ENCODE data around the gene UBE4B.
A peak's percentile ranks its signal among the peaks of the same experiment; 100 is the strongest.
"Not testable (repeated sequence)": the region's sequence is repeated elsewhere in the genome, so short reads cannot be mapped to it uniquely, and the experiment has no call there.

UBE4B gene

GRCh38 chr1:10173582-10173981, 140.8 kb downstream of the UBE4B start:
- DNase-seq (ENCODE audit: low read depth in 2 of 2), result no peak

DNA sequence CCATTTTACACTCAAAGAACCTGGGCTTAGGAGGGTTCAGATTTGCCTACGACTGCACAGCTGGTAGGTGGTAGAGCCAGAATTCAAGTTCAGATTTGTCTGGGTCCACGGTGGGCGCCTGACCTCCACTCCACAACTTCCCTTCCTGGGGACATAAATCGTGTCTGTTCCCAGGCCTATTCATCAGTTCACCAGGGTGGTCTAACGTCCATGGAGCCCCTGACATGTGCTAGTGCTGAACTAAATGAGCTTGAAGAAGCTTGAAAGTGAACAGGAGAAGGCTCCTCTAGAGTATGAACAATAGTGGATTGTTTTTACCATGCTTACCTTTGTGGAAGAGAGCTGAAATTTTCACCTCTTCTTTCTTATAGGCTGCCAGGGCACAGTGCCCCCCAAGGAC, 145.1 kb downstream of the UBE4B start:
- no peak for DNase-seq (ENCODE audit: low read depth in 2 of 2)

DNA sequence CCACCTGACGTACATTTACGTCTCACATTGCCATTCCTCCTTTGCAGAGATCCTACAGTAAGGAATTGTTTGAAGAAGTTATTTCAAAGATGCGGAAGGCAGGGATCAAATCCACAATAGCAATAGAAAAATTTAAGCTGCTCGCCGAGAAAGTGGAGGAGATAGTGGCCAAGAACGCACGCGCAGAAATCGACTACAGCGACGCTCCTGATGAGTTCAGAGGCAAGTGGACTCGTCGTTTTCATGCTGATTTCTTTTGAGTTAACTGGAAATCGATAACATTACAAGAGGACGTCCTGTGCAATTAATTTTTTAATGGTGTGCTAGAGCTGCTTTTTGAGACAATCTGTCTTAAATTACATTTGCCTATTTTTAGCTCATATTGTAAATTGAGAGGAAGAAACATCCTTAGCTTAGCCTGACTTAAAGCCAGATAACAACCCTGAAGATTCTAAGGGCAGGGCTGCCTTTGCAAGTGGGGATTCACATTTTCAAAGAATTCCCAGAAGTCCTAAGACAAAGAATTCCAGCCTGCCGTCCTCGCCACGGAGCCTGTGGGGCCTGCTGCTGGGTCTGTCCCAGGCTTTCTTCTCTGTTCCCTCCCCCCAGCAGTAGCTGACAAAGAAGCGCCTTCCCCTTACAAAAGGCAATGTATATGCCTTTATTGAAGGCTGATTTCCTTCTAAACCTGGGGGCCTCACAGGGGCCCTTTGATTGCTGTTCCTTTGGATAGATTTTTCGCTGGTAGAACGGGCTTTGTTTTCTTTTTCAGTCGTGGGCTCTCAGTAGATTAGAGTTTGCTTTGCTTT, 146.0 kb downstream of the UBE4B start:
- DNase-seq (ENCODE audit: low read depth in 2 of 2), result no peak

GRCh38 chr1:10179406-10180091, 146.8 kb downstream of the UBE4B start:
- DNase-seq (ENCODE audit: low read depth in 2 of 2), result no peak

DNA sequence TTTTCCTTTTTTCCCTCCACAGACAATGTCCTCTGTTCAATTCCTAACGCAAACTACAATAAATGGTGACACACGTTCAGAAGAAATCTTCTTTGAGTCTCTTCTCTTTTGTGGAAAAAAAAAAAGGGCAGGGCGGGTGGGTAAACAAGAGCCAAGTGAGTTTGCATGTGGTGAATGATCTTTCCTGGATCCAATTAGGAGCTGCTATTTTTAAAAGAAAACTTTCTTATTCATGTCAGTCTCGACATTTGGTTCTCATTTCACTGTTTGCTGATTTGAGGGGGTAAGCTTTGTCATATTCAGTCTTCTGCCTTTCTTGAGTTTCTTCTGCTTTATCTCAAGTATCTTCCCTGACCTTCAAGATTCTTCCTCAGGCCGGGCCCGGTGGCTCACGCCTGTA, 148.4 kb downstream of the UBE4B start:
- no peak for DNase-seq (ENCODE audit: low read depth in 2 of 2)

GRCh38 chr1:10185759-10186158, 153.0 kb downstream of the UBE4B start:
- no peak for DNase-seq (ENCODE audit: low read depth in 2 of 2)

DNA sequence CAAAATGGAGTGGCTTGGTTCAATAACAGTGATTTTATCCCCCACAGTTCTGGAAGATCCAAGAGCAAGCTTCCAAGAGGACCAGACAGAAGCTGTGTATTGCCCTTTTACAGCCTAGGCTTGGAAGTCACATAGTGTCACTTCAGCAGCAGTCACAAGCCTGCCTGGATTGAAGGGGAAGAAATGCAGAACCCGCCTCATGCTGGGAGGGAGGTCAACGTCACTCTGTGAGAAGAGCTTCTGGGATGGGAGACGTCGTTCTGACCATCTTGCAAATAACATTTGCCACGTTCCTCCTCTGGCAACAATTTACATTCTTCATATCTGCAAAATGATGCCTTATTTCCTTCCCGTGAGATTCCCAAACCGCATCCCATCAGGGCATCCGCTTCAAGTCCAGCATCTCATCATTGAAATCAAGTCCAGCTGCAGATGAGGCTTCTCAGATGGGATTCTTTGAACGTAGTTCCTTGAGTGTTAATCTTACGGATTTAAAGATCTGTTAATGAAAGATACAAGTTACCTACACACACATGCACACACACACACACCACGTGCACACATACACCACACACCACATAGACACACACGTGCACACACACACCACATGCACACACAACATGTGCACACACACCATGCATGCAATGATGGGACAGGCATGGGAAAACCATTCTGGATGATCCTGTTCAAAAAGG, 153.7 kb downstream of the UBE4B start:
- no peak for DNase-seq (ENCODE audit: low read depth in 2 of 2)

- no peak for DNase-seq (ENCODE audit: low read depth in 2 of 2)
Measured at GRCh38 chr1:10187026-10187334, 154.2 kb downstream of the UBE4B start.

- DNase-seq (ENCODE audit: low read depth in 2 of 2), result no peak
Measured at GRCh38 chr1:10188133-10188650, 155.4 kb downstream of the UBE4B start.

- DNase-seq (ENCODE audit: low read depth in 2 of 2), result no peak
Measured at GRCh38 chr1:10189659-10190058, 156.9 kb downstream of the UBE4B start.

DNA sequence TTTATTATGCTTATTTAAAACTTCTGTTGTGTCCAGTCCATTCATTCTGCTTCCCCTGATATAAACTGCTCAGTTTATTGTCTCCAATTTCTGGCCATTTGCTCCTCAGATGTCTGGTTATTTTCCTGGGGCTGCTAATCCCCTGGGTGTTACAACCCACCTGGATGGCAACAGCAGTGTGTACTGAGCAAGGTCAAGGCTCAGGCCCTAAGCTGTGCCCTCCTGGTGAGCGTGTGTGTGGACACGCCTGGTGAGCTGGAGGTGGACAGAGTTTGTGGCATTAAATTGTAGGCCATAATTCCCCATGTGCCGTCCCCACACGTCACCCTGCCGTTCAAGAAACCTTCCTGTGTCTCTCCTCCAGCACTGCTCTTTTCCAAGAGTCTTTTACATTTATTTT, 159.5 kb downstream of the UBE4B start:
- no peak for DNase-seq (ENCODE audit: low read depth in 2 of 2)

DNA sequence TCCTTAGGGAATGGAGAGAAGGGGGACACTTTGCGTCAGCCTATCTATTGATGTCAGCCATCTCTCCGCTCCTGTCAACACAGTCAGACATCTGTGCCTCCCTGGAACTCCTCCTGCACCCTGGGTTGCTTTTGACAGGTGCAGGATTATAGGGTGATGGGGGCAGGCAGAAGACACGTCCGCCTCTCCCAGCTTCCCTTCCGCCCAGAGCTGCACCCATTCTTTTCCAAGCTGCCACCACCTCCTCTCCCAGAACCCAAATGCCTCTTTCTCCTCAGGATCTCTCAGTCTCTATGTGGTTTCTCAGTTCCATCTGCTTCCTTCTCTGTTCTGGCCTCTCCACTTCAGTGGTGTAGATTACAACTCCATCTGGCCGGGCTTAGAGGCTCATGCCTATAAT, 160.5 kb downstream of the UBE4B start:
- DNase-seq (ENCODE audit: low read depth in 2 of 2), result no peak

- no peak for DNase-seq (ENCODE audit: low read depth in 2 of 2)
Measured at GRCh38 chr1:10195570-10195969, 162.8 kb downstream of the UBE4B start.

GRCh38 chr1:10196976-10197375, 164.2 kb downstream of the UBE4B start:
- no peak for DNase-seq (ENCODE audit: low read depth in 2 of 2)

GRCh38 chr1:10200620-10201019, 167.9 kb downstream of the UBE4B start:
- DNase-seq (ENCODE audit: low read depth in 2 of 2), result no peak

- DNase-seq (ENCODE audit: low read depth in 2 of 2), result no peak
Measured at GRCh38 chr1:10204003-10204642, 171.4 kb downstream of the UBE4B start.

DNA sequence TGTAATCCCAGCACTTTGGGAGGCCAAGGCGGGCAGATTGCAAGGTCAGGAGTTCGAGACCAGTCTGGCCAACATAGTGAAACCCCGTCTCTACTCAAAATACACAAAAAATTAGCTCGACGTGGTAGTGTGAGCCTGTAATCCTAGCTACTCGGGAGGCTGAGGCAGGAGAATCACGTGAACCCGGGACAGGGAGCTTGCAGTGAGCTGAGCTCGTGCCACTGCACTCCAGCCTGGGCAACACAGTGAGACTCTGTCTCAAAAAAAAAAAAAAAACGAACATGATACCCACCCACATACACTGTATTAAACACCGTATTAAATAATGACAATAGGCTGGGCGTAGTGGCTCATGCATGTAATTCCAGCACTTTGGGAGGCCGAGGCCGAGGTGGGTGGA, 172.4 kb downstream of the UBE4B start:
- not testable (repeated sequence) for DNase-seq (ENCODE audit: low read depth in 2 of 2)

DNA sequence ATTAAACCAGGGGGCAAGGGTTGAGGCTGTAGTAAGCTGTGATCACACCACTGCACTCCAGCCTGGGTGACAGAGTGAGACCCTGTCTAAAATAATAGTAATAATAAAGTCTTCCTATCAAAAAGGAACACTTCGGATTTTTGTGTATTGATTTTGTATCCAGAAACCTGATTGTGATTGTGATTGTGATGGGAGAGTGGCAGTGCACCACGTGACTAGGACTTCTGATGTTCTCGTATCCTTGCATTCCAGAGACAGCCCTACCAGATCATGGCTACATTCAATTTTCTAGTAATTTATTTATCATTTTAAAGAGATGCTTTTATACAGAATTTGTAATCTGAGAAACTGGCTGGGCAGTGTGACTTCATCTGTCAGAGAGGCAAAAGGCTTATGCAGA, 175.1 kb downstream of the UBE4B start:
- no peak for DNase-seq (ENCODE audit: low read depth in 2 of 2)

- DNase-seq (ENCODE audit: low read depth in 2 of 2), result no peak
Measured at GRCh38 chr1:10208537-10208936, 175.8 kb downstream of the UBE4B start.

DNA sequence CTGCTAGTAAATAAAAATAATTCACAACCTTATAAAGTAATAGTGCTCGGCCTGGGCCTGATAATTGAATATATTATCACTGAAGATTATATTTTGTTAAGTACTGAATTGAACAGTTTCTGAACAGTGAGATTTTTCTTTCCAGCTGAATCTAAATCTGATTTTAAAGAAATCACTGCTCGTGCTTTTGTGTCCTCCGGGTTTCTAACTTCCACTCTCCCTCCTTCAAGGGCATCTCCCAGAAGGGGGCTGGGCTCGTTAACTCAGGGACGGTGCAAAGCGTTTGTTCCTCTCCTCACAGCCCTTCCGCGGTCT, 176.8 kb downstream of the UBE4B start:
- no peak for DNase-seq (ENCODE audit: low read depth in 2 of 2)

DNA sequence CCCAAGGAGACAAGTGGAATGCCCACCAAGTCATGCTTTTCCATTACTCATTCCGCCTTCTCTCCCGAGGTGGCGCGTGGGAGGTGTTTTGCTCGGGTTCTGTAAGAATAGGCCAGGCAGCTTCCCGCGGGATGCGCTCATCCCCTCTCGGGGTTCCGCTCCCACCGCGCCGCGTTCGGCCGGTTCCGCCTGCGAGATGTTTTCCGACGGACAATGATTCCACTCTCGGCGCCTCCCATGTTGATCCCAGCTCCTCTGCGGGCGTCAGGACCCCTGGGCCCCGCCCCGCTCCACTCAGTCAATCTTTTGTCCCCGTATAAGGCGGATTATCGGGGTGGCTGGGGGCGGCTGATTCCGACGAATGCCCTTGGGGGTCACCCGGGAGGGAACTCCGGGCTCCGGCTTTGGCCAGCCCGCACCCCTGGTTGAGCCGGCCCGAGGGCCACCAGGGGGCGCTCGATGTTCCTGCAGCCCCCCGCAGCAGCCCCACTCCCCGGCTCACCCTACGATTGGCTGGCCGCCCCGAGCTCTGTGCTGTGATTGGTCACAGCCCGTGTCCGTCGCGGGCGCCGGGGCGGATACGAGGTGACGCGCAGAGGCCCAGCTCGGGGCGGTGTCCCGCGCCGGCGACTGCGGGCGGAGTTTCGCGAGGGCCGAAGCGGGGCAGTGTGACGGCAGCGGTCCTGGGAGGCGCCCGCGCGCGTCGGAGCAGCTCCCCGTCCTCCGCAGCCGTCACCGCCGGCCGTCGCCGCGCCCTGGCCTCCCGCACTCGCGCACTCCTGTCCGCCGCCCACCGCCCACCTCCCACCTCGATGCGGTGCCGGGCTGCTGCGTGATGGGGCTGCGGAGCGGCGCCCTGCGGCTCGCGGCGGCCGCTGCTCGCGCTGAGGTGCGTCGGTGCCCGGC, 177.4 kb downstream of the UBE4B start, which contains the start of gene KIF1B:
TSS of gene KIF1B (plus strand) at position 666 of the 906 bp plus-strand sequence. CDS start 21,759 bp downstream, outside the sequence.
- peak; percentile 93 to 97 for DNase-seq (ENCODE audit: low read depth in 2 of 2)

Measured in stimulated activated CD4-positive, alpha-beta T cell treated with anti-CD3 and anti-CD28 coated beads, Interleukin-1b, Interleukin-23, amount 100 ng/mL, for 4 hours (primary cell).